Tongue (tissue), 2 donors: ENCODE measurements around the gene ABHD8. TPM values are rescaled to one million over a fixed set of nuclear protein-coding genes. Genes with fewer than 3 reads are reported as not detected.

Source experiments
- DNase-seq: peaks from one replicate; pipeline ENCODE4 v3.0.0-alpha.2; 2015
- total RNA-seq: library from RNA; depleted of rRNA; stranded (reverse); fragments of >200 nt; gene quantifications from one replicate; pipeline ENCODE4 v1.2.3, GENCODE V29; 2014

Gene ABHD8
- total RNA-seq, result 15.6 TPM

- peak; percentile 98 for DNase-seq
Observed at GRCh38 chr19:17303167-17303939, at the start of gene ABHD8. Gene ABHD8 (minus strand): TSS chr19:17303425. CDS start chr19:17301616, 1,809 bp downstream.

GRCh38 chr19:17352608-17353280 is 49.5 kb upstream of the ABHD8 start:
- DNase-seq, result no peak

GRCh38 chr19:17351815-17352435 is 48.7 kb upstream of the ABHD8 start:
- no peak for DNase-seq

- DNase-seq, result peak; percentile 46
Observed at GRCh38 chr19:17348700-17349099, 45.5 kb upstream of the ABHD8 start.

- DNase-seq, result no peak
Observed at GRCh38 chr19:17347877-17348276, 44.7 kb upstream of the ABHD8 start.

GRCh38 chr19:17347361-17347760 is 44.1 kb upstream of the ABHD8 start:
- no peak for DNase-seq

GRCh38 chr19:17346109-17346671 is 43.0 kb upstream of the ABHD8 start:
- DNase-seq, result peak; percentile 79

GRCh38 chr19:17341845-17342244 is 38.6 kb upstream of the ABHD8 start:
- DNase-seq, result no peak

- DNase-seq, result no peak
Observed at GRCh38 chr19:17341386-17341785, 38.2 kb upstream of the ABHD8 start.

GRCh38 chr19:17340871-17341357 is 37.7 kb upstream of the ABHD8 start:
- DNase-seq, result no peak

GRCh38 chr19:17340302-17340870 is 37.2 kb upstream of the ABHD8 start:
- DNase-seq, result no peak

GRCh38 chr19:17339088-17339741 is 36.0 kb upstream of the ABHD8 start:
- no peak for DNase-seq

- no peak for DNase-seq
Observed at GRCh38 chr19:17338433-17339078, 35.3 kb upstream of the ABHD8 start.

GRCh38 chr19:17337675-17338432 is 34.6 kb upstream of the ABHD8 start:
- DNase-seq, result no peak

- DNase-seq, result peak; percentile 99
Observed at GRCh38 chr19:17336872-17337674, 33.8 kb upstream of the ABHD8 start, which contains the start of gene GTPBP3. Gene GTPBP3 (plus strand): TSS chr19:17337553. CDS start chr19:17337612, 59 bp downstream.

- DNase-seq, result no peak
Observed at GRCh38 chr19:17335575-17335974, 32.4 kb upstream of the ABHD8 start.

GRCh38 chr19:17334414-17335409 is 31.5 kb upstream of the ABHD8 start, which contains the start of gene ANO8:
Gene ANO8 (minus strand): TSS chr19:17334855. CDS start chr19:17334670, 185 bp downstream.
- DNase-seq, result peak; percentile 98
